HG03175 (cell line): ENCODE data around the gene SLC17A1.
"Not testable (repeated sequence)": the region's sequence is repeated elsewhere in the genome, so short reads cannot be mapped to it uniquely, and the experiment has no call there.

ENCODE experiments used
- ATAC-seq: cut with Tn5 transposase; IDR thresholded peaks from one replicate; pipeline ENCODE4 v1.9.1; 2021; ENCODE audit warnings: mild to moderate bottlenecking, moderate library complexity; ENCODE audit not compliant: unreplicated experiment

Gene SLC17A1

DNA sequence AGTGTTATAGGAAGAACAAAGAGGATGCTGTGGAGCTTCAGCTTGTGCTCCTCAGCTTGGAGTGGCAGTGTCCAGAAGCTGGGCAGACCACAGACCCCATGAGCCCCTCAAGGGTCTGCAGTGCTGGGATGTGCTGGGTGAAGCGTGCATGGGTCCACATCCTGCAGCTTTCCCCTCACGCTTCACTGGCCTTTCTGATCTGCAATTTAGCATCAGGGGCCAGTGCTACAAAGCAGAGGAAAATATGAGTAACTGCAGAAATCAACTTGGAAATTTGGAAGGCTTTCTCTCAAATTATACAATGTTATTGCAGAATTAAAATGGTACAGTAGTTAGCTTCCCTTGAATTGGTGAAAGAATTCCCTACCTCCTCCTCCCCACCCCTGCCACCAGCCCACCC is 67.2 kb downstream of the SLC17A1 start:
- no peak for ATAC-seq

DNA sequence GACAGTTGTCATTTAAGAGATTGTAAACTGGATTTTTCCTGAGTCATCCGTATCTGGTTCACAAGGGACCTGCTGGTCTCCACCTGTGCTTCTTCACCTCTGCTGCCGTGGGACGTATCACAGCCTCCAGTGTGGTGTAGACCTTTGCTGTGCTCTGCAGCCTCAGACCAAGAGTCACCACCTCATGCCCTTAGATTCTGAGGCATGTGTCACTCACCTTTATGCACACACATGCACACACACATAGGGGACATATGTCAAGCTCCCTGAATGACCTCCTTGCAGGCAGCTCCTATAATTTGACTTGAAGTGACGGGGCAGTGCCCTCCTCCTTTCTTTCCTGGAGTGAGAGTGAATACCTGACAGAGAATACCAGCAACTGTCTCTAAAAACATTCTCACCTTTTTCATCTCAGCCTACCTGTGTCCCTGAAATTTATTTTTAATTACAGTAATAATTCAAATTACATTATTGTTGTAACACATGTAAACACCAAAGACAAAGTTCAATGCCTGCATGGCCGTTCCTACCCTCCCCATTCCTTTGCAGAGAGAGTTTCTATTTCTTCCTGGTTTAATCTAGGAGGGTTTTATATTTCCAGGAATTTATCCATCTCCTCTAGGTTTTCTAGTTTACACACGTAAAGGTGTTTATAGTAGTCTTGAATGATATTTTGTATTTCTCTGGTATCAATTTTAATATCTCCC is 73.8 kb downstream of the SLC17A1 start:
- ATAC-seq = no peak

DNA sequence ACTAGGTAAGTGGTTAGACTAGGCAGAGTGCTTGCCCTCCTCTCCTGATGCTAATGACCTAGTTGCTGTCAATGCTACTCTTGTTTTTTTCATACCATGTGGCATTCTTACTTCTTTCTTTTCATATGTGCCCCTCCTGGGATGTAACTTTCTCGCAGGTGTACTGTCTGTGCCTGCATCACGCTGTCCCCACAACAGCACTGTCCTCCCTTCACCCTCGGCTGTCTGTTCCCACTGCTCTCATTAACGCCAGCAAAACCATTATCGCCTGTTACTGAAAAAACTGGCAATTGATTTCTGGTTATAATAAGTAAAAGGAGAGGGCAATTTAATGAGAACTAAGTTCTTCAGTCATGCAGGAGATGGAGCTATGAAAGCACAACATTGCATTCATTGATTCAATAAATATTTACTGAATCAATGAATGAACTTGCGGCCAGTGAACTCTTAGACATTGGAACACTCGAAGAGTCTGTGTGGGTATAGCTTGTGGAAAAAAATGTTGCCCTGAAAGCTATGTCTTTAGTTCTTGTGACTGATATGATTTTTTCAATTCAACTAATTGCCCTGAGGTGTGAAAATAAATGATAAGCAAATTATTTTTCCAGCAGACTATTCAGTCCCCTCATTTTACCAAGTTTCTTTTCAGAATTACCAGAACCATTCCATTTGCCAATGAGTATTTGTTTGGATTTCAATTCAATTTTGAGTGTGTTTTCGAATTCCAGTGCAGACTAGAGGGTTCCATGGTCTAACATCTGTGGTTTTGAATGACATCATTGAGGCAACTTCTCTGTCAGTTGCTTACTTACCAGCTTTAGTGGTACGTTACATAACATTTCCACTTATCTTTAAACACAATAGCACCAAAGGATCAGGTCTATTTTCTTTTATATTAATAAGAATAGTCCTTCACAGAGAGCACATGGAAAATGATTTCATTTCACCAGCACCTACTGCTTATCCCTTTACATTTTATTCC is 75.2 kb downstream of the SLC17A1 start:
- ATAC-seq = no peak

DNA sequence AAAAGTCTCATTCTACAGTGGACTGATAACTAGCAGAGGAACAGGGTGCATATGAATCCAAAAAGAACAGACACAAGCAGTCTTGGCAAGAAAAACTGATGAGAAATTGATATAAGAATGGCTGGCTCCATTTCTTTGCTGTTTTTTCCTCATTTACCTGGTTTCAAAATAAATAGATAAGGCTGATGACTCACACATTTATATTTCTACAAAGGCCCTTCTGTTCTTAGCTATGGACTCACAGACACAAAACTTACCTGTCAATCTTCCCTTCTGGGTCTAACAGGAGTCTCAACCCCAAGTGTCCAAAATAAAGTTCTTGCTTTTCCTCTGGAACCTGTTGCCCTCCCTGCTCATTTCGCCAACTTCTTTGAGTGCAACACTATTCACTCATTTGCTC is 76.4 kb downstream of the SLC17A1 start:
- ATAC-seq = no peak

DNA sequence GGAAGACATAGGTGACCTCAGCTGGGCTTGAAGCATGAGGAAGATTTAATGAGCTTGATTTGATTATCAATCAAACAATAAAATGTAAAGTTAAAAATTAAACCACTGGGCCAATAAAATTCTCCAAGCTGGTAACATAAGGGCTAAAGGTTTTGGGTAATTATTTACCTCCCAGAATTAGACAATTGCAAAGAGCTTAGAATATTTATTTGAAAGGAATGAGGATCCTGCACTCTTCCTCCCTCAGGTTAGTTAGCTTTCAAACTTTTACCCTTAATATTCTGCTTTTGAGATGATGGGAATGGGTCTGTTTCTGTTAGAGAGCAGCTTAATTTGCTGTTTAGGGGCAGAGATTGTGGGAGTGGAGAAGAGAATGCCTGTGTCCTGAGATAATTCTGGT is 77.3 kb downstream of the SLC17A1 start, which contains the start of gene SLC17A4:
Gene SLC17A4 (plus strand): TSS at position 208 of the 400 bp plus-strand sequence. CDS start 7,221 bp downstream, outside the sequence.
- no peak for ATAC-seq

DNA sequence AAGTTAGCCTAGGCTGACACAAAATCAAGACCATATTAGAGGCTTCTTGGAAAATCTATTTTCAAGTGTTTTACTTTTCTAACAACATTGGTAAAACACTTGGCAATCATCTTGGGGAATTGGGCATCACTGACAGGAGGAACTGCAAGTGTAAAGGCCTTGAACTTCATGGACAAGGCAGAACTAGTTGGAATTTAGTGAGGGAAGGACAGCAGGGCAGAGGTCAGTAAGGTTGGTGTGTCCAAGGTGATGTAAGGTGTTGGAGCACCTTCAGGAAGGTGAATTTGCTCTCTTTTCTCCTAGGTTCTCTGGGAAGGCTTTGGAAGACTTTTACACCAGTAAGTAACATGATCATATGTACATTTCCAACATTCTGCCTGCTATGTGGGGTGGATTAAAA is 78.8 kb downstream of the SLC17A1 start:
- no peak for ATAC-seq

DNA sequence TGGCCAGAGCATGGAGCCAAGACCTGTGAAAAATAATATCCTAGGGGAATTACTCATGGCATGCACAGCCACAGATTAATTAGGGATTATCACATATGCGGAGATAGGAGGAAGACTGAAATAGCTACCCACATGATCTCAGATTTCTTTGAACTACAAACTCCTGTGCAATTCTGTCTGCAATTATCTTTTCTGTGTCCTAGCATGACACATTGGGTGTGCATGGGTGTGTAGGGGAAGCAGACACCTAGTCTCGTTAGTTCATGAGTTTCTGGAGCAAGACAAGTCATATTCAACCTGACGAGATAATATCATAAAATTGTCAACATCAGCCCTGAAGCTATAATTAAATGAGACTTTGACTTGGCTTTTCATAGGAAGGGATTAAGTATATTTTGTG is 80.9 kb downstream of the SLC17A1 start:
- no peak for ATAC-seq

DNA sequence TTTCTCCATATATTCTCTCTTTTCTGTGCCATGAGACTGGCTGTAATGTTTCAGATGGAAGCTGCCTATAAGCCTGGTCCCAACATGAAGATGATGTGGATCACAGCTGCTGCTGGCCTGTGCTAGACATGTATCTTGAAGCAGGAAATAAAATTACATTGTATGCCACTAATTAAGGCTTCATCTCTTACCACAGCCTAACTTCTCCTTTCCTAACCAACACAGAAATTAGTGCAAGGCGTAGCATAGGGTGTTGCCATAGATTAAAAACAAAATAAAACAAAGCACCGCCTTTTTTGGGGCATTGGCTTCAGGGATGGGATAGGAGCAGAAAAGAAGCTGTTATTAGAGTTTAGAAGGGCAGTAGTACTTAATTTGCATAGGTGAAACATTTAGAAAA is 82.0 kb downstream of the SLC17A1 start:
- no peak for ATAC-seq

DNA sequence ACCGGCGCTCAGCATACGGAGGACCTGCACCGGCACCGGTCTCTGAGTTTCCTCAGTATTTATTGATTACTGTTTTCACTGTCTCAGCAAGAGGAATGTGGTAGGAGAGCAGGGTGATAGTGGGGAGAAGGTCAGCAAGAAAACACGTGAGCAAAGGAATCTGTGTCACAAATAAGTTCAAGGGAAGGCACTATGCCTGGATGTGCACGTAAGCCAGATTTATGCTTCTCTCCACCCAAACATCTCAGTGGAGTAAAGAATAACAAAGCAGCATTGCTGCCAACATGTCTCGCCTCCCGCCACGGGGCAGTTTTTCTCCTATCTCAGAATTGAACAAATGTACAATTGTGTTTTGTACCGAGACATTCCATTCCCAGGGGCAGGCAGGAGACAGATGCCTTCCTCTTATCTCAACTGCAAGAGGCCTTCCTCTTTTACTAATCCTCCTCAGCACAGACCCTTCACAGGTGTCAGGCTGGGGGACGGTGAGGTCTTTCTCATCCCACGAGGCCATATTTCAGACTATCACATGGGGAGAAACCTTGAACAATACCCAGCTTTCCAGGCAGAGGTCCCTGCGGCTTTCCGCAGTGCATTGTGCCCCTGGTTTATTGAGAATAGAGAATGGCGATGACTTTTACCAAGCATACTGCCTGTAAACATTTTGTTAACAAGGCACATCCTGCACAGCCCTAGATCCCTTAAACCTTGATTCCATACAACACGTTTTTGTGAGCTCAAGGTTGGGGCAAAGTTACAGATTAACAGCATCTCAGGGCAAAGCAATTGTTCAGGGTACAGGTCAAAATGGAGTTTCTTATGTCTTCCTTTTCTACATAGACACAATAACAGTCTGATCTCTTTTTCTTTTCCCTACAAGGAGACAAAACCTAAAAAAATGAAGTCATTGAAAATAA is 83.0 kb downstream of the SLC17A1 start:
- ATAC-seq = not testable (repeated sequence)

DNA sequence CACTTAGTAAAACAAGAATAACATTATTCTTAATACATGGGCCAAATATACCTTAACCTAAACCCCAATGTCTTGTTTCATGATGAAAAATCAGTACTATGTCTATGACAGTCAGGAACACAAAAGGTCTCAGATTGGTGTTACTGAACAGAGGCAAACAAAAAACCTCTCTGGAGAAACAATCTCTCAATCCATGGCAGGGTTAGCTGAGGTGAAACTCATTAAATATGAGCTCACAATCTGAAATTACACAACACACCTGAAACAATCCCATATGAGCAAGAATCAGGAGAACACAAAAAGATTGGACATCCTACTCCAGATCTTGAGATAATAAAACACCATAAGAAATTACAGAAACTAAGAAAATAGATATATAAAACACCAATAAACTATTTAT is 83.8 kb downstream of the SLC17A1 start:
- ATAC-seq = no peak

DNA sequence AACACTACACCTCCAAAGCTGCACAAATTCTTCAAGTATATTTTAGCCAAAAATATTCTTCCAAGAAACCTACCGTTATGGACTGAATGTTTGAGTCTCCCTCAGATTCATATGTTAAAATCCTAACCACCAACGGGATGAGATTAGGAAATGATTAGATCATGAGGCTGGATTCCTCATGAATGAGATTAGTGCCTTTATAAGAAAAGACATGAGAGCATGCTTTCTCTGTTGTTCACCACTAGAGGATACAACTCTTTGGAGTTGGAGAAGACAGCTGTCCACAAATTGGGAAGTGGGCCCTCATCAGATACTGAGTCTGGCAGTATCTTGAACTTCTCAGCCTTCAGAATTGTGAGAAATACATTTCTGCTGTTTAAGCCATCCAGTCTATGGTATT is 84.4 kb downstream of the SLC17A1 start:
- ATAC-seq = no peak

DNA sequence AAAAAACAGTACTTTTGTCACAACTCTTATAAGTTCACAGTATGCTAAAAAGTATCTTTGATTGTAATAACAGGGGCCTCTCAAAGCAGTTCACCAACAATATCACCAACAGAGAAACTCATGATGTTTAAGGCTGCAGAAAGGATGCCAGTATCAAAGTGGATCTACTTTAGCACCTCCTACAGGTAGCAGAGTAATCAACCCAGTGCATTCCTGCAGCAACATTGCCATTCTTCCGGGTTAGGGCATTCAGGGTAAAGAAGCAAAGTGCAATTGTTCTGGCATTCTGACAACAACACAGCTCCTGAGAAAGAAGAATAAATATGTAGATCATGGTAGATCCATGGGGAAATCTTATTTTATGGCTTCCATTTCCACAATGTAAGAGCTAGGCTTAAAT is 84.9 kb downstream of the SLC17A1 start:
- no peak for ATAC-seq

DNA sequence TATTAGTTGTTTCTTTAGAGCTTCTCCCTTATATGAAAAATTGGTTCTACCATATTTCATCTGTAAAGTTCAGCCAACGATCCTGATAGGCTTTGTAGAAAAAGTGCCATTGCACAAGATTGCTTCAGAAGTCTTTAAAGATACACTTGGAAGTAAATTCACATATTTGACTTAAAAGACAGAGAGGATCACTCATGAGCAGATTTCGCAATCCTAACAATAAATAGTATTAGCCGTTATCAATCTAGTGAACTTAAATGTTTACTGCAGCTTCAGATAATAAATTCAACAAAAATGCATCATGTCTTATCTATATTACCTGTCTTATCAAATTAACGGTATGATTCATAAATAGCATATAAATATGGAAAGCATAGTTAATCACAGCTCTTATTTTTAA is 86.0 kb downstream of the SLC17A1 start:
- ATAC-seq = no peak

DNA sequence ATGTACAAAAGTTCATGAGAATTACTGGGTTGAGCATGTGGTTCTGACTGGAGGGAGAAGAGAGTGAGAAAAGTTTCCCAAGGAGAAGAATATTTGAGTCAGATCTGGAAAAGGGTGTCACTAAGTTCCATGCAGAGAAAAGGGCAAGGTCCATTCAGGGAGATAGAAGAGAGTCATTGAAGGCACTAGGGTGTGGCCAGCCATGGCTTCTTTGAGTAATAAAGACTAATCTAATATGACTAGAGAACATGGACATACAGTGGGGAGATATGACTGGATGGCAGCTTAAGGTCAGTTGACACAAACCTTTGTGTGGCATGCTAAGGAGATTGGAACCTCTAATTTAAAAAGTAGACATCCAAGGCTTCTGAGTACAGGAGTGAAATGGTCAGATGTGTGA is 88.0 kb downstream of the SLC17A1 start:
- ATAC-seq = peak; percentile 52

DNA sequence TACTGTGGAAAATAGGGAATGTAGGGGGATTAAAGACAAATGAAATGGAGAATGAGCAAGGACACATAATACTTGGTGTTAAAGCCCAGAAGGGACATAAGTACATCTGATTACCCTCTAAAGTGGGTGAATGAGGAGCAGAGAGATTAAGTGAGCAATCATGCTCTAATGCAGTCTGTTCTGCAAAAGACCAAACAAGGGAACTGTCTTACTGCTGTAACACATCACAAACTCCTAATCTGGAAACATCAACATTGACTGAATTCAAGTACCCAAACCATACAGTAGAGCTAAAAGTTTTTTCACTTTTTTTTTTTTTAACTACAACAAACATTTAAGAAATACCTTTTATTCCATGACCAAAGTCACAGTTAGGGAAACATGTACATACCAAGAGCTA is 96.6 kb downstream of the SLC17A1 start:
- no peak for ATAC-seq
